Measurements from ENCODE around the gene ESRRA. TPM values are rescaled to one million over a fixed set of nuclear protein-coding genes. Genes with fewer than 3 reads are reported as not detected.

The ESRRA gene
- total and polyA plus RNA-seq, 2 of the 4 experiments (the other 2 are of a cell fraction), result 10.2 to 15.0 TPM

DNA sequence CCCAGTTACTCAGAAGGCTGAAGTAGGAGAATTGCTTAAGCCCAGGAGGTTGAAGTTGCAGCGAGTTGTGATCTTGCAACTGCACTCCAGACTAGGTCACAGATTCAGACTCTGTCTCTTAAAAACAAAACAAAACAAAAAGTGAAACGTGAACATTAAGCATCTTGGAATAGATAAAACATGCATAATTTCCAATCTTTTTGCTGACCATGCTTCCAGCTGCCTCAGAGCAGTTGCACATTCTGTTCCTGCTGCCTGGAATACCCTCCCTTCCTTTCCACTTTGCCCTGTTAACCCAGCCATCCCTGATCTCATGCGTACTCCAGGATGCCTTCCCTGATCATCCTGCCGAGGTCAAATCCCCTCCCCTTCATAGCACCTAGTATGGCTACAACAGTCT lies 34.0 kb downstream of the ESRRA start:
- no TSS peak for BruUV-seq (replicated peaks)
- H4K20me1 ChIP-seq (ENCODE audit: insufficient read depth, low read length), result 0 out of 2 replicates have a peak, but pooled peaks cover 3% of the 10 kb centered on the region
- H4K8ac ChIP-seq (ENCODE audit: low read depth in 2 of 2, low read length in 2 of 2), result no peak overlapping the region
- H3K4me2 ChIP-seq (ENCODE audit: low read depth, low read length), result no peak overlapping the region
- no peak overlapping the region for H4K91ac ChIP-seq (ENCODE audit: insufficient read depth, low read depth, low read length)
- no peak overlapping the region for H2AK5ac ChIP-seq (ENCODE audit: low read depth, low read length)
- no peak for ATAC-seq (ENCODE audit: low read depth)
- no peak overlapping the region for H2BK20ac ChIP-seq (ENCODE audit: low read depth, low read length)
- dilution Hi-C loops (cut with HindIII; ENCODE audit: low sequenced_read_pairs, unreplicated experiment), result no loop called here
- H3K56ac ChIP-seq (ENCODE audit: extremely low read depth, insufficient read depth, low read length), result no peak overlapping the region
- peaks cover 9% of the 10 kb centered on the region; the same call in 1 of the 2 replicates for H3K27me3 ChIP-seq (ENCODE audit: control insufficient read depth, insufficient read depth, low read length)
- CTCF ChIA-PET, result no interaction called here
- H3K9me1 ChIP-seq (ENCODE audit: insufficient read depth, low read length), result peaks cover 3% of the 10 kb centered on the region; the same call in 1 of the 2 replicates
- no peaks in the 10 kb centered on the region for H3K9me3 ChIP-seq (ENCODE audit: control insufficient read depth, insufficient read depth, low read length)
- POLR2A ChIA-PET (ENCODE audit: unreplicated experiment), result no interaction called here
- intact Hi-C loops (cut with micrococcal nuclease), result no loop called here
- no peak overlapping the region for H3K14ac ChIP-seq (replicated peaks; ENCODE audit: low read depth, low read length)
- no peak overlapping the region for H2BK5ac ChIP-seq (ENCODE audit: low read depth, low read length, poor library complexity, severe bottlenecking)
- H3K23ac ChIP-seq (ENCODE audit: low read depth, low read length), result no peak overlapping the region
- H3K18ac ChIP-seq (ENCODE audit: low read depth, low read length), result no peak overlapping the region
- no peak overlapping the region for H2BK15ac ChIP-seq (ENCODE audit: low read depth, low read length)
- DNase-seq, result no peak
- H3K4me3 ChIP-seq (ENCODE audit: insufficient read depth, low read depth, low read length), result no peak overlapping the region
- H2AFZ ChIP-seq (replicated peaks; ENCODE audit: low read length, poor library complexity), result peak overlapping the region; percentile 63
- H2AK9ac ChIP-seq (replicated peaks; ENCODE audit: low read depth, low read length, poor library complexity), result no peak overlapping the region
- H3K79me1 ChIP-seq (ENCODE audit: low read depth in 1 of 2, low read length in 2 of 2), result no peaks in the 10 kb centered on the region
- no peak overlapping the region for H2BK120ac ChIP-seq (ENCODE audit: low read depth, low read length)
- H4K5ac ChIP-seq (ENCODE audit: low read depth, low read length), result no peak overlapping the region
- in situ Hi-C loops (cut with MboI; ENCODE audit: low sequenced_read_pairs), result no loop called here
- peaks cover 6% of the 10 kb centered on the region for H3K4me1 ChIP-seq (ENCODE audit: control insufficient read depth, insufficient read depth, low read length)
- no peaks in the 10 kb centered on the region for H3K36me3 ChIP-seq (ENCODE audit: control insufficient read depth, insufficient read depth, low read length)
- no peak overlapping the region; the same call in 1 of the 2 replicates for H3K4ac ChIP-seq (ENCODE audit: low read depth, low read length)
- H3K9ac ChIP-seq (ENCODE audit: low read depth, low read length), result no peak overlapping the region
- TF ChIP-seq MAFK (IDR thresholded peaks at IDR 0.05; ENCODE audit: low read depth, low read length) (no peak), CEBPB (IDR thresholded peaks at IDR 0.05; ENCODE audit: low read depth, low read length) (no peak), RCOR1 (IDR thresholded peaks at IDR 0.05; ENCODE audit: insufficient replicate concordance, low read length) (no peak), RAD21 (IDR thresholded peaks at IDR 0.05; ENCODE audit: low read length) (no peak), MXI1 (IDR thresholded peaks at IDR 0.05; ENCODE audit: borderline replicate concordance, low read depth, low read length) (no peak), BHLHE40 (IDR thresholded peaks at IDR 0.05; ENCODE audit: low read depth, low read length) (no peak), POLR2A (IDR thresholded peaks at IDR 0.05; ENCODE audit: low read depth, low read length) (no peak), MAZ (IDR thresholded peaks at IDR 0.05; ENCODE audit: borderline replicate concordance, low read depth, low read length) (no peak), FOS (IDR thresholded peaks at IDR 0.05; ENCODE audit: low read depth, low read length) (no peak), RFX5 (IDR thresholded peaks at IDR 0.05; ENCODE audit: low read depth, low read length) (no peak), CHD1 (IDR thresholded peaks at IDR 0.05; ENCODE audit: low read depth, low read length) (no peak)
- TF ChIP-seq, protein P1, sequence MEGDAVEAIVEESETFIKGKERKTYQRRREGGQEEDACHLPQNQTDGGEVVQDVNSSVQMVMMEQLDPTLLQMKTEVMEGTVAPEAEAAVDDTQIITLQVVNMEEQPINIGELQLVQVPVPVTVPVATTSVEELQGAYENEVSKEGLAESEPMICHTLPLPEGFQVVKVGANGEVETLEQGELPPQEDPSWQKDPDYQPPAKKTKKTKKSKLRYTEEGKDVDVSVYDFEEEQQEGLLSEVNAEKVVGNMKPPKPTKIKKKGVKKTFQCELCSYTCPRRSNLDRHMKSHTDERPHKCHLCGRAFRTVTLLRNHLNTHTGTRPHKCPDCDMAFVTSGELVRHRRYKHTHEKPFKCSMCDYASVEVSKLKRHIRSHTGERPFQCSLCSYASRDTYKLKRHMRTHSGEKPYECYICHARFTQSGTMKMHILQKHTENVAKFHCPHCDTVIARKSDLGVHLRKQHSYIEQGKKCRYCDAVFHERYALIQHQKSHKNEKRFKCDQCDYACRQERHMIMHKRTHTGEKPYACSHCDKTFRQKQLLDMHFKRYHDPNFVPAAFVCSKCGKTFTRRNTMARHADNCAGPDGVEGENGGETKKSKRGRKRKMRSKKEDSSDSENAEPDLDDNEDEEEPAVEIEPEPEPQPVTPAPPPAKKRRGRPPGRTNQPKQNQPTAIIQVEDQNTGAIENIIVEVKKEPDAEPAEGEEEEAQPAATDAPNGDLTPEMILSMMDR (conservative IDR thresholded peaks at IDR 0.05; ENCODE audit: low read depth, low read length), result no peak
- TF ChIP-seq, protein P2, sequence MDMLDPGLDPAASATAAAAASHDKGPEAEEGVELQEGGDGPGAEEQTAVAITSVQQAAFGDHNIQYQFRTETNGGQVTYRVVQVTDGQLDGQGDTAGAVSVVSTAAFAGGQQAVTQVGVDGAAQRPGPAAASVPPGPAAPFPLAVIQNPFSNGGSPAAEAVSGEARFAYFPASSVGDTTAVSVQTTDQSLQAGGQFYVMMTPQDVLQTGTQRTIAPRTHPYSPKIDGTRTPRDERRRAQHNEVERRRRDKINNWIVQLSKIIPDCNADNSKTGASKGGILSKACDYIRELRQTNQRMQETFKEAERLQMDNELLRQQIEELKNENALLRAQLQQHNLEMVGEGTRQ (IDR thresholded peaks at IDR 0.05; ENCODE audit: low read depth, low read length), result no peak
- TF ChIP-seq, protein P3, sequence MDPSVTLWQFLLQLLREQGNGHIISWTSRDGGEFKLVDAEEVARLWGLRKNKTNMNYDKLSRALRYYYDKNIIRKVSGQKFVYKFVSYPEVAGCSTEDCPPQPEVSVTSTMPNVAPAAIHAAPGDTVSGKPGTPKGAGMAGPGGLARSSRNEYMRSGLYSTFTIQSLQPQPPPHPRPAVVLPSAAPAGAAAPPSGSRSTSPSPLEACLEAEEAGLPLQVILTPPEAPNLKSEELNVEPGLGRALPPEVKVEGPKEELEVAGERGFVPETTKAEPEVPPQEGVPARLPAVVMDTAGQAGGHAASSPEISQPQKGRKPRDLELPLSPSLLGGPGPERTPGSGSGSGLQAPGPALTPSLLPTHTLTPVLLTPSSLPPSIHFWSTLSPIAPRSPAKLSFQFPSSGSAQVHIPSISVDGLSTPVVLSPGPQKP (IDR thresholded peaks at IDR 0.05; ENCODE audit: borderline replicate concordance, low read depth, low read length), result no peak
- H3K27ac ChIP-seq (ENCODE audit: insufficient read depth, low read length), result no peak overlapping the region
- no CpG with 5 or more reads among the region's 4 CpGs for WGBS, 2 experiments (ENCODE audit: extremely low coverage in 2 of 2, insufficient read length in 1 of 2)

All from IMR-90 (cell line).